Measurements from ENCODE around the gene DOCK1.

DNA sequence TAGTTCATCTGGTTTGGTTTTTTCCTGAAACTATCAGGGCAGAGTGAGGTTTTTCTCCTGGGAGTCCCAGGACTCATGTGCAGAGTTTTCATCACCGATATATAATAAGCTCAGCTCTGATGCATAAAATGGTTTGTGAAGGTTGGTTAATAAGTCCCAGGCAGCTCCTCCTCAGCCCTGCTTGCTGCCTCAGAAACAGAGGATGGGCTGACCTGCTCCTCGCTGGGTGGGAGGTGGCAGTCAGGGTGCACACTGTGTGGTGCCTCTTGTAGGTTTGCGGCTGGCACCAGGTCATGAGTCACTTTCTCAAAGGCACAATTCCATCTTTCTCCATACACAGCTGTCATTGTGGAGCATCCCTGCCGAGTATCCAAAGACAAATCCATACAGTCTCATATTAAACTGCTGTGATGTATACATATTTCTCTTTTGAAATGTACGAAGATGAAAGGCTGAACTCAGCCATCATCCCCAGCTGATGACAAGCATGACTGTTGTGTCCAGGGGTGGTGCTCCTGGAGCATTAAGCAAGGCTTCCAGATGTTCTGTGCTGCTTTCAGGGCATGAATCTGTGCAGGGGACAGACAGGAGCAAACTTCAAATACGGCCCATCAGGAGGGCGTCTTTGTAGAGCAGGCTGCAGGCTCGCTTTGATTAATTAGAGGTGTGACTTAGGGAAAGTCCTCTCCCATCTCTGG is 518.1 kb downstream of the DOCK1 start:
- TF ChIP-seq POLR2AphosphoS5 (IDR thresholded peaks at IDR 0.05): no peak
- no peak for TF ChIP-seq CTCF (IDR thresholded peaks at IDR 0.05)
- TF ChIP-seq POLR2A (IDR thresholded peaks at IDR 0.05): no peak
- no peak for TF ChIP-seq EP300 (IDR thresholded peaks at IDR 0.05)
